Effector memory CD8-positive, alpha-beta T cell (primary cell): ENCODE results near the gene RANBP9.

Experiments used
- ATAC-seq: fragments of 150-1000 bp; cut with Tn5 transposase; replicated peaks from 2 replicates; pipeline ENCODE4 v1.10.0; 2021; ENCODE audit warnings: mild to moderate bottlenecking, moderate library complexity
- DNase-seq, 3 experiments: peaks; one replicate each; pipeline ENCODE4 v3.0.0; 2021
- H3K27ac Mint-ChIP-seq, 2 donors: one replicate each; pipeline ENCODE4 v1.8.0; 2022; ENCODE audit warnings: mild to moderate bottlenecking in 2 of 2, mixed read lengths in 2 of 2, moderate library complexity in 2 of 2
- H3K27me3 Mint-ChIP-seq, 2 donors: one replicate each; pipeline ENCODE4 v1.8.0; 2022; ENCODE audit warnings: mixed read lengths in 2 of 2
- H3K36me3 Mint-ChIP-seq: one replicate; pipeline ENCODE4 v1.8.0; 2022; ENCODE audit warnings: mild to moderate bottlenecking, moderate library complexity, mixed read lengths; ENCODE audit not compliant: insufficient read depth
- H3K4me1 Mint-ChIP-seq, 2 donors: one replicate each; pipeline ENCODE4 v1.8.0; 2022; ENCODE audit warnings: low read depth in 2 of 2, mixed read lengths in 2 of 2
- H3K4me3 Mint-ChIP-seq, 2 donors: one replicate each; pipeline ENCODE4 v1.8.0; 2022; ENCODE audit warnings: mild to moderate bottlenecking in 2 of 2, mixed read lengths in 2 of 2, moderate library complexity in 2 of 2
- H3K9me3 Mint-ChIP-seq, 2 donors: one replicate each; pipeline ENCODE4 v1.8.0; 2022; ENCODE audit warnings: mixed read lengths in 2 of 2
- total RNA-seq, 9 experiments: gene quantifications; one replicate each; lab custom pipeline; 2026; lab: John Stamatoyannopoulos, UW

The RANBP9 gene
- total RNA-seq: 75.9 to 140 (median 97.0) reads per million in 9 experiments

DNA sequence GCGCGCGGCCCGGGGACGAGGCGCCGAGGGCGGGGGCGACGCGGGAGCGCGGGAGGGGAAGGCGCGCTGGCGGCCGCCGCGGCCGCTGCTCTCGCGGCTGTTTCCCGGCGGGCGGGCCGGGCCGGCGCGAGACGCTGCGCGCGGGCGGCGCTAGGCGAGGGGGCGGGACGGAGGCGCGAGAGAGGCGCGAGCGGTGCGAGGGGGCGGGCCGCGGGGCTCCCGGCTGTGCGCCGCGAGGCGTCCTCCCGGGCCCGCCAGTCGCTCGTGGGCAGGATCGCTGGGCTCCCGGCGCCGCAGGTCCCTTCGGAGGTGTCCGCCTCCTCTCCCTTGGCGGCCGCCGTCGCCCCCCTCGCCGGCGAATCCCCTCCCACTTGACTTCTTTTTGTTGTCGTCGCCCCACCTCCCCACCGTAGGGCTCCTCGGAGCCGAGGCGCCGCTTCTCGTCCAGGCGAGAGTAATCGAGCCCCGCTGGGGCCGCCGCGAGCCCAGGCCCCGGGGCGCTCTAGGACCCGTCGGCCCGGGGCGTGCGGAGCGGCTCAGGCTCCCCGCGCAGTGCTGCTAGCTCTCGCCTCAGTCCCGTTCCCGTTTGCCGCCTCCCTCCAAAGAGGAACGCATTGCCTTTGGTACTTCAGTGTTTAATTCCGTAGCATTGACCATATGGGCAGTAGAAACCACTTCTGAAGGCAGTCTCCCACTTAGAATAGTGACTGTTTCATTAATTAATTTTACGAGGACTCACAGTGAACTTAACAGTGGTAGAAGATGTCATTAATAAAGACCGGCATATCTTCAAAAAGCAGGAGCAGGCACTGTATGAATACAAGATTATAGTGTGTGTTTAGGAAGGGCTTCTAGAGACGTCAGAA is at the start of gene RANBP9:
TSS of gene RANBP9 (minus strand) at position 103 of the 866 bp plus-strand sequence. CDS start 330 bp downstream, outside the sequence.
- ATAC-seq: peak; percentile 78
- H3K4me3 Mint-ChIP-seq: peak within 1 kb of the TSS; percentile 79 to 86
- no peaks in the 10 kb centered on the region for H3K27me3 Mint-ChIP-seq
- H3K4me1 Mint-ChIP-seq: peaks cover 27 to 37% of the 10 kb centered on the region in 2 donors
- H3K27ac Mint-ChIP-seq: peak within 1 kb of the TSS; percentile 95 to 98
- H3K36me3 Mint-ChIP-seq: peaks cover 18% of the 10 kb centered on the region
- no peaks in the 10 kb centered on the region for H3K9me3 Mint-ChIP-seq
- peak; percentile 84 to 85 (median 85) for DNase-seq

DNA sequence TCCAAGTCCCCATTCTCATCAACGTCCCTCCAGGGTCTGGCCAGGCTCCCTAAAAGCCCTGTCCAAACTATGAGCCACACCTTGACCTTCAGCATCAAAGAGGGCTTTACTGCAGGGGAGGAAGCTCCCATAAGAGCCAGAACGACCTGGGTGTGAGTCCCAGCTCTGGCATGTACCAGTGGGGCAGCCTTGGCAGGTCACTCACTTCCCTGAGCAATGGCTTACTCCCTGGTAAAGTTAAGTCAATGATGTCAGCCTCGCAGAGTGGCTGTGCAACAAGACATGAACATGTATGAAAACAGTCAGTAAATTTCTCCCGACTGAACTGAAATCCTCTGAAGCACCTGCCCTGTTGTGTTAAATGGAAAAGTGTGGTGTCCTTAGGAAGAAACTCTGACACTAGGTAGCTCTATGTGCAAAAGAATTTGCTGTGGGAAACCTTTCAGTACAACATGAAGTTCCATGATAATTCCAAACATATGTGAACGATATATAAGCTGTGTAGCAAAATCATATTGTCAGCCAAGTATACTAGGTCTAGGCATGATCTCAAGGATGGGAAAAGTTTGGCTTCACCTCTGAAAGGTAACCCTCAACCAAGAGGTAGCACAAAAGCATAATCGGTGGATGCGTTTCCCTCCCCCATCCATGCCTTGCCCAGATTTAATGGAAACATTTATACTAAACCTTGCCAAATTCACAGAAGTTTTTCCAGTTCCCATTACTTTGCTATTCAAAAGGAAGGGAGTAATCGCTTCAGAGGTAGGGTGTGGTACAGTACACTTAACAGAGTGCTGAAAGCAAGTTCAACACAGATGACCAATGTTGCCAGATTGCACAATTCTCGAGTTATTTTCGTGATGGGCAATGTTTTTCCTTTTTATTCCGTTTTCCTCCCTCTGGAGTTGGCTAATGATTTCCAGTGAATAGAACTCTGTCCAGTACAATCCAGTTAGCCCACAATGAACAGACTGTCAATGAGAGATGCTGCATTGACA is 49.0 kb upstream of the RANBP9 start:
- DNase-seq (no peak), ATAC-seq (no peak)
- Mint-ChIP-seq H3K9me3 (no peaks in the 10 kb centered on the region), H3K27me3 (no peaks in the 10 kb centered on the region), H3K36me3 (peaks cover 3% of the 10 kb centered on the region), H3K4me1 (peaks cover 16 to 20% of the 10 kb centered on the region in 2 donors), H3K27ac (no peak overlapping the region), H3K4me3 (no peak overlapping the region)

GRCh38 chr6:13759025-13759424 is 47.4 kb upstream of the RANBP9 start:
- Mint-ChIP-seq H3K4me1 (peaks cover 16 to 20% of the 10 kb centered on the region in 2 donors), H3K27me3 (no peaks in the 10 kb centered on the region), H3K9me3 (no peaks in the 10 kb centered on the region), H3K4me3 (no peak overlapping the region), H3K36me3 (peaks cover 3% of the 10 kb centered on the region), H3K27ac (peak overlapping the region in 1 of 2 donors; percentile 5)
- DNase-seq (no peak), ATAC-seq (no peak)

DNA sequence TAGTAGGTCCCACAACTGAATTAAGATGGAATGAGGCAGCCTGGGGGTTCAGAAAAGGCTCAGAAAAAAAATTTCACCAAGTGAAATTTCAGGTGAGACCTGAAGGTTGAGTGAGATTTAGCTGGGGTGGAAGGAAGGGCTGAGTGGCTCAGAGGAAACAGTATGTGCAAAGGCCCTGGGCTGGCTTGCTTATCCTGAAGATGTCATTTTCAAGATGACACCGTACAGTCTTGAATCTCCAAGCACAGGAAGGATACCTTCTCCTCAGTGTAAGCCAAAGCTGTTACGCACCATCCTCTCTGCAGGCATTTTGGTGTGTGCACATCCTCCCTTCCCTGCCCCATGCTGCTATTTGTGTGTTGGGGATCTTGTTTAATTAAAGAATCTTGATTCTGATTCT is 43.0 kb upstream of the RANBP9 start:
- no peaks in the 10 kb centered on the region for H3K36me3 Mint-ChIP-seq
- H3K27me3 Mint-ChIP-seq: no peaks in the 10 kb centered on the region
- H3K4me1 Mint-ChIP-seq: peaks cover 0 to 2% of the 10 kb centered on the region in 2 donors
- H3K4me3 Mint-ChIP-seq: no peak overlapping the region
- H3K27ac Mint-ChIP-seq: no peak overlapping the region
- ATAC-seq (no peak), DNase-seq (no peak)
- no peaks in the 10 kb centered on the region for H3K9me3 Mint-ChIP-seq

GRCh38 chr6:13743736-13744127 is 32.1 kb upstream of the RANBP9 start:
- Mint-ChIP-seq H3K36me3 (peaks cover 9% of the 10 kb centered on the region), H3K27me3 (no peaks in the 10 kb centered on the region), H3K27ac (no peak overlapping the region), H3K4me1 (peaks cover 3 to 14% of the 10 kb centered on the region in 2 donors), H3K9me3 (no peaks in the 10 kb centered on the region), H3K4me3 (no peak overlapping the region)
- DNase-seq (no peak), ATAC-seq (no peak)

DNA sequence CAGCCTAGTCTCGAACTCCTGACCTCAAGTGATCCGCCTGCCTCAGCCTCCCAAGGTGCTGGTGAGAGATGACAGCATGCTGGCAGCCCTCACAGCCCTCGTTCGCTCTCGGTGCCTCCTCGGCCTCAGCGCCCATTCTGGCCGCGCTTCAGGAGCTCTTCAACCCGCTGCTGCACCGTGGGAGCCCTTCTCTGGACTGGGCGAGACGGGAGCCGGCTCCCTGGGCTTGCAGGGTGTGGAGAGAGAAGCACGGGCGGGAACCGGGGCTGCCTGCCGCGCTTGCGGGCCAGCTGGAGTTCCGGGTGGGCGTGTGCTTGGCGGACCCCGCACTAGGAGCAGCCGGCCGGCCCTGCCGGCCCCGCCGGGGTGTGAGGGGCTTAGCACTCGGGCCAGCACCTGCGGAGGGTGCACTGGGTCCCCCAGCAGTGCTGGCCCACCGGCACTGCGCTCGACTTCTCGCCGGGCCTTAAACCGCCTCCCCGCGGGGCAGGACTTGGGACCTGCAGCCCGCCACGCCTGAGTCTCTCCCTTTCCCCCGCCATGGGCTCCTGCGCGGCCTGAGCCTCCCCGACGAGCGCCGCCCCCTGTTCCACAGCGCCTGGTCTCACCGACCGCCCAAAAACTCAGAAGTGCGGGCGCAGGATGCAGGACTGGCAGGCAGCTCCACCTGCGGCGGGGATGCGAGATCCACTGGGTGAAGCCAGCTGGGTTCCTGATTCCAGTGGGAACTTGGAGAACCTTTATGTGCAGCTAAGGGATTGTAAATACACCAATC is 31.5 kb upstream of the RANBP9 start:
- ATAC-seq: no peak
- H3K36me3 Mint-ChIP-seq: peaks cover 9% of the 10 kb centered on the region
- H3K9me3 Mint-ChIP-seq: no peaks in the 10 kb centered on the region
- no peak for DNase-seq
- H3K4me1 Mint-ChIP-seq: peaks cover 0 to 11% of the 10 kb centered on the region in 2 donors
- no peak overlapping the region for H3K27ac Mint-ChIP-seq
- H3K4me3 Mint-ChIP-seq: no peak overlapping the region
- no peaks in the 10 kb centered on the region for H3K27me3 Mint-ChIP-seq

- Mint-ChIP-seq H3K4me3 (no peak overlapping the region), H3K27ac (no peak overlapping the region), H3K27me3 (no peaks in the 10 kb centered on the region), H3K9me3 (no peaks in the 10 kb centered on the region), H3K36me3 (no peaks in the 10 kb centered on the region), H3K4me1 (peaks cover 0 to 2% of the 10 kb centered on the region in 2 donors)
- peak; percentile 46 for ATAC-seq
- DNase-seq: no peak
Observed at GRCh38 chr6:13741365-13741764, 29.7 kb upstream of the RANBP9 start.

GRCh38 chr6:13735031-13735430 is 23.4 kb upstream of the RANBP9 start:
- Mint-ChIP-seq H3K4me3 (no peak overlapping the region), H3K4me1 (peaks cover 0 to 3% of the 10 kb centered on the region in 2 donors), H3K36me3 (no peaks in the 10 kb centered on the region), H3K9me3 (no peaks in the 10 kb centered on the region), H3K27me3 (peaks cover 8 to 14% of the 10 kb centered on the region in 2 donors), H3K27ac (no peak overlapping the region)
- ATAC-seq: no peak
- DNase-seq: no peak

DNA sequence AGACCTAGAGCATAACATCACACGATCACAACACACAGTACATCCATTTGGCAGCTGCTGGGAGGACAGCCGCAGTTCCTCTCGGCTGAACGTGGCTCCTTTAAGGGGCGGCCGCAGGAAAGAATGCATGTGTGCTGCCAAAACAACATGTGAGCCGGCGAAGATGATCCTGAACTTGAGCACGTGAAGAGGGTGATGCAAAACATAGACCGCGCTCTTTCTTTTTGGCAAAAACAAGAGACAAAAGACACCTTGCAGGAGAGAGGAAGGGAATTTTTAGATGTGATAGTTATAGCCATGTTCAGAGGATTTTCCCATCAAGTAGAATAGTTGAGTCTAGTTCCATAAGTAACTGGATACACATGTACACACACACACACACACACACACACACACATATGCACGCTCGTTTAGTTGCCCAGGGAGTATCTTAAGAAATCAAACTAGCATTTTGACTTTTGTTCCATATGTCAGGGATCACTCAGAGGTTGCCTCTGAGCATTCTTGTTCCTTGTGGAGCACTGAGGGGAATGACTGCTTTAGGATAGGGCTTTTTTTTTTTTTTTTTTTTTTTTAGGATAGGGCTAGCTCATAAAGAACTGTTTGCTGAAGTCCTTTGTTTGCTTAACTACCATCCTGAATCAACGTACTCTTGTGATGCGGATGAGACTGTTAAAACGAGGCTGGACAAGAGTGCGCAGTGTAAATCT is 21.7 kb upstream of the RANBP9 start:
- no peak for DNase-seq
- no peak for ATAC-seq
- Mint-ChIP-seq H3K4me3 (no peak overlapping the region), H3K27me3 (peaks cover 8 to 14% of the 10 kb centered on the region in 2 donors), H3K36me3 (no peaks in the 10 kb centered on the region), H3K9me3 (no peaks in the 10 kb centered on the region), H3K27ac (no peak overlapping the region), H3K4me1 (peaks cover 0 to 3% of the 10 kb centered on the region in 2 donors)

GRCh38 chr6:13730704-13731103 is 19.1 kb upstream of the RANBP9 start:
- H3K36me3 Mint-ChIP-seq: no peaks in the 10 kb centered on the region
- DNase-seq: no peak
- no peaks in the 10 kb centered on the region for H3K9me3 Mint-ChIP-seq
- H3K4me1 Mint-ChIP-seq: peaks cover 3 to 6% of the 10 kb centered on the region in 2 donors
- no peak overlapping the region for H3K4me3 Mint-ChIP-seq
- H3K27ac Mint-ChIP-seq: no peak overlapping the region
- H3K27me3 Mint-ChIP-seq: peaks cover 8 to 14% of the 10 kb centered on the region in 2 donors
- ATAC-seq: no peak

GRCh38 chr6:13729891-13730290 is 18.3 kb upstream of the RANBP9 start:
- Mint-ChIP-seq H3K4me3 (no peak overlapping the region), H3K36me3 (no peaks in the 10 kb centered on the region), H3K27me3 (peaks cover 8 to 14% of the 10 kb centered on the region in 2 donors), H3K4me1 (peaks cover 10 to 12% of the 10 kb centered on the region in 2 donors), H3K27ac (no peak overlapping the region), H3K9me3 (no peaks in the 10 kb centered on the region)
- DNase-seq (no peak), ATAC-seq (no peak)

GRCh38 chr6:13725570-13725969 is 13.9 kb upstream of the RANBP9 start:
- no peaks in the 10 kb centered on the region for H3K9me3 Mint-ChIP-seq
- ATAC-seq (peak; percentile 93), DNase-seq (peak in 2 of 3 experiments; percentile 18 to 28)
- no peaks in the 10 kb centered on the region for H3K27me3 Mint-ChIP-seq
- peak overlapping the region; percentile 91 to 97 for H3K27ac Mint-ChIP-seq
- H3K4me1 Mint-ChIP-seq: peaks cover 14 to 23% of the 10 kb centered on the region in 2 donors
- peak overlapping the region; percentile 31 to 84 for H3K4me3 Mint-ChIP-seq
- no peaks in the 10 kb centered on the region for H3K36me3 Mint-ChIP-seq
